DMS79 (cell line): ENCODE data around the gene SDCCAG8.

Experiments
- DNase-seq: peaks from one replicate; lab custom pipeline; 2025; lab: John Stamatoyannopoulos, UW

SDCCAG8 gene

GRCh38 chr1:243420946-243421685, 165.3 kb downstream of the SDCCAG8 start:
- DNase-seq, result no peak

GRCh38 chr1:243421784-243422183, 165.9 kb downstream of the SDCCAG8 start:
- DNase-seq, result peak; percentile 18

GRCh38 chr1:243422362-243422761, 166.5 kb downstream of the SDCCAG8 start:
- no peak for DNase-seq

- no peak for DNase-seq
Measured at GRCh38 chr1:243428084-243428483, 172.2 kb downstream of the SDCCAG8 start.

GRCh38 chr1:243428617-243429342, 172.9 kb downstream of the SDCCAG8 start:
- no peak for DNase-seq

- no peak for DNase-seq
Measured at GRCh38 chr1:243431591-243431990, 175.8 kb downstream of the SDCCAG8 start.

- DNase-seq, result no peak
Measured at GRCh38 chr1:243432136-243432535, 176.3 kb downstream of the SDCCAG8 start.

- DNase-seq, result no peak
Measured at GRCh38 chr1:243433737-243434370, 178.0 kb downstream of the SDCCAG8 start.

GRCh38 chr1:243434594-243434993, 178.8 kb downstream of the SDCCAG8 start:
- DNase-seq, result no peak

- no peak for DNase-seq
Measured at GRCh38 chr1:243435836-243436235, 180.0 kb downstream of the SDCCAG8 start.

GRCh38 chr1:243438146-243438545, 182.3 kb downstream of the SDCCAG8 start:
- DNase-seq, result no peak

- DNase-seq, result no peak
Measured at GRCh38 chr1:243438815-243439214, 183.0 kb downstream of the SDCCAG8 start.

GRCh38 chr1:243440406-243440805, 184.6 kb downstream of the SDCCAG8 start:
- DNase-seq, result no peak

GRCh38 chr1:243441601-243442000, 185.8 kb downstream of the SDCCAG8 start:
- no peak for DNase-seq

GRCh38 chr1:243443557-243443956, 187.7 kb downstream of the SDCCAG8 start:
- no peak for DNase-seq

GRCh38 chr1:243447347-243447746, 191.5 kb downstream of the SDCCAG8 start:
- no peak for DNase-seq

- DNase-seq, result no peak
Measured at GRCh38 chr1:243447844-243448243, 192.0 kb downstream of the SDCCAG8 start.

GRCh38 chr1:243449373-243449772, 193.5 kb downstream of the SDCCAG8 start:
- DNase-seq, result no peak

GRCh38 chr1:243452092-243452491, 196.3 kb downstream of the SDCCAG8 start:
- DNase-seq, result no peak

GRCh38 chr1:243454328-243454997, 198.6 kb downstream of the SDCCAG8 start:
- DNase-seq, result no peak

GRCh38 chr1:243455760-243456651, 200.2 kb downstream of the SDCCAG8 start:
- DNase-seq, result no peak
